CD4-positive, alpha-beta T cell (primary cell): ENCODE results near the gene KIF5A. TPM values are rescaled to one million over a fixed set of nuclear protein-coding genes. Genes with fewer than 3 reads are reported as not detected.

Experiments
- ATAC-seq: fragments of 200-7000 bp; cut with Tn5 transposase; one replicate; pipeline ENCODE4 v1.10.0; 2022; ENCODE audit warnings: mild to moderate bottlenecking; ENCODE audit not compliant: poor library complexity
- CTCF ChIA-PET: fragments of 350-600 bp; sonication (Branson Sonifier 250); formaldehyde crosslinking; loops from one replicate; lab custom pipeline; 2021; ENCODE audit warnings: antibody characterized with exemption, inconsistent platforms; lab: Charles Lee
- POLR2A ChIA-PET: fragments of 350-600 bp; sonication (Branson Sonifier 250); formaldehyde crosslinking; loops from one replicate; lab custom pipeline; 2021; ENCODE audit warnings: antibody characterized with exemption, inconsistent platforms; lab: Charles Lee
- DNase-seq, 14 experiments: peaks; one replicate each; pipeline ENCODE4 v3.0.0-alpha.2; 2013 to 2020; ENCODE audit warnings: mixed read lengths in 2 of 14
- H3K27ac ChIP-seq, 2 donors: one replicate each; pipeline versions ENCODE4 v1.5.1 to v1.7.0; 2013; ENCODE audit warnings: low read length in 2 of 2, low read depth in 1 of 2, mild to moderate bottlenecking in 1 of 2
- H3K27me3 ChIP-seq, 2 experiments: 1 replicate in 1 of 2; 2 replicates in 1 of 2; pipeline versions ENCODE4 v1.6.1 to v1.7.0; 2013; ENCODE audit warnings: low read length in 2 of 2, control low read depth in 1 of 2, mild to moderate bottlenecking in 1 of 2, moderate library complexity in 1 of 2; ENCODE audit not compliant: insufficient read depth in 2 of 2, control insufficient read depth in 1 of 2
- H3K36me3 ChIP-seq: one replicate; pipeline ENCODE4 v1.6.1; 2013; ENCODE audit warnings: low read length, control low read depth; ENCODE audit not compliant: insufficient read depth
- H3K4me1 ChIP-seq: one replicate; pipeline ENCODE4 v1.6.1; 2013; ENCODE audit warnings: low read length, control low read depth; ENCODE audit not compliant: insufficient read depth
- H3K4me3 ChIP-seq: one replicate; pipeline ENCODE4 v1.5.1; 2013; ENCODE audit warnings: mild to moderate bottlenecking, low read length, moderate library complexity
- H3K9me3 ChIP-seq, 2 experiments: 1 replicate in 1 of 2; 2 replicates in 1 of 2; pipeline versions ENCODE4 v1.6.1 to v1.7.0; 2013; ENCODE audit warnings: low read length in 2 of 2, mild to moderate bottlenecking in 2 of 2, control low read depth in 1 of 2, moderate library complexity in 1 of 2; ENCODE audit not compliant: control insufficient read depth in 1 of 2, insufficient read depth in 1 of 2
- H3K27ac Mint-ChIP-seq: one replicate; pipeline ENCODE4 v1.8.0; 2020; ENCODE audit warnings: mixed read lengths
- H3K27me3 Mint-ChIP-seq: one replicate; pipeline ENCODE4 v1.8.0; 2021; ENCODE audit warnings: mixed read lengths
- H3K36me3 Mint-ChIP-seq: one replicate; pipeline ENCODE4 v1.8.0; 2021; ENCODE audit warnings: low read depth, mixed read lengths
- H3K4me1 Mint-ChIP-seq: one replicate; pipeline ENCODE4 v1.8.0; 2021; ENCODE audit warnings: low read depth, mixed read lengths
- H3K4me3 Mint-ChIP-seq: one replicate; pipeline ENCODE4 v1.8.0; 2020; ENCODE audit warnings: mild to moderate bottlenecking, mixed read lengths
- H3K9me3 Mint-ChIP-seq: one replicate; pipeline ENCODE4 v1.8.0; 2020; ENCODE audit warnings: mixed read lengths
- CTCF ChIP-seq: fragments of 200-600 bp; IDR thresholded peaks from one replicate; pipeline ENCODE4 v1.8.0; 2022; ENCODE audit warnings: antibody characterized with exemption, mild to moderate bottlenecking
- intact Hi-C, 2 experiments: fragments of 100-400 bp; cut with DNase I in 1 of 2; cut with micrococcal nuclease in 1 of 2; formaldehyde crosslinking; loops; one replicate each; pipeline versions ENCODE4 v1.15.1 to v1.9.0; 2023 to 2025; cut with DNase I, micrococcal nuclease
- total RNA-seq, 174 experiments: library from RNA in 2 of 174; stranded (reverse) in 2 of 174; gene quantifications; one replicate each; pipeline ENCODE4 v1.2.3 and lab custom pipeline; 2021 to 2026

Gene KIF5A
- total RNA-seq, 2 experiments from 2014 or later = 0.39 to 0.47 TPM

DNA sequence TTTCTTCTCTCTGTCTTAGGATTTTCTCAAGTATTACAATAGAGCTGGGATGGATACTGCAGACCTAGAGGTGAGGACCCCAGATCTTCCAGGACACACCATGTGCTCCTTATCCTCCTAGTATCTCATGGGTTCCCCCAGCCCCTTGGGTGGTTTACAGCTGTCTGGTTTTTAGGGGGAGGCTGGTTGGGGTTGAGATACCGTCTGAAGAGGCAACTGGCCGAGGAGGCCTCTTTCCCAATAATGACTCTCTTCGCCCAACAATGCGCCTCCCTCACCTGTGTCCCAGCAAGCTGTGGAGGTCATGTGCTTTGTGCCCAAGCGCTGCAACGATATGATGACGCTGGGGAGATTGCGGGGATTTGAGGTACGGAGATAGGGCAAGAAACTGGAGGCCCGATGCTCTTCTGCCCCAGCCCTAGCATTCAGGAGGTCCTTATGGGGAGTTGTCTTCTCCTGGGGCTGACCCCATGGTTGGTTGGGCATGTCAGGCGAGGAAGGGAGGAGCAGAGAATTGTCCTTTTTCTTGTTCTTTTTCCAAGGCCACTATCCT is 65.2 kb downstream of the KIF5A start:
- DNase-seq = no peak
- H3K9me3 Mint-ChIP-seq = no peaks in the 10 kb centered on the region
- Histone ChIP-seq H3K4me3 (no peak overlapping the region), H3K27me3 (peaks cover 40 to 58% of the 10 kb centered on the region in 2 experiments), H3K36me3 (no peaks in the 10 kb centered on the region), H3K9me3 (peaks cover 0 to 3% of the 10 kb centered on the region in 2 experiments), H3K27ac (no peak overlapping the region), H3K4me1 (peaks cover 29% of the 10 kb centered on the region)
- peaks cover 26% of the 10 kb centered on the region for H3K4me1 Mint-ChIP-seq
- intact Hi-C loops = no loop called here
- H3K4me3 Mint-ChIP-seq = no peak overlapping the region
- H3K27me3 Mint-ChIP-seq = peaks cover 88% of the 10 kb centered on the region
- TF ChIP-seq CTCF = no peak
- no peak for ATAC-seq
- no peaks in the 10 kb centered on the region for H3K36me3 Mint-ChIP-seq
- H3K27ac Mint-ChIP-seq = no peak overlapping the region
- CTCF ChIA-PET = interaction anchor here (2.0 kb wide), 1 partner anchor 32 kb away, joined by 12 read pairs; no protein-coding TSS in a partner anchor
- POLR2A ChIA-PET = no interaction called here

DNA sequence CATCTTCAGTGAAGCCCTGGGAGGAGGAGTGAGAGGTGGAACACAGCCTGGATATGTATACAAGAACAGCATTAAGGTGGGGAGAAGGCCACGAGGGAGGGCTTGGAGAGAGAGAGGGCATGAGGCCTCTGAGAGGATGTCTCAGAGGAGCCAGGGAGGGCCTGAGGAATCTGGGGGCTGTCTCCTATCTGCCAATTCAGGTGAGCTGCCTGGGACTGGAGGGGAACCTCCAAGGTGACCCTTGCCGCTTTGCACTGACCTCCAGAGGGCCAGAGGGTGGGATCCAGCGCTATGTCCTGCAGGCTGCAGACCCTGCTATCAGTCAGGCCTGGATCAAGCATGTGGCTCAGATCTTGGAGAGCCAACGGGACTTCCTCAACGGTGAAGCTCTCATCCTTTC is 65.8 kb downstream of the KIF5A start:
- Mint-ChIP-seq H3K27ac (no peak overlapping the region), H3K9me3 (no peaks in the 10 kb centered on the region), H3K27me3 (peaks cover 89% of the 10 kb centered on the region), H3K4me3 (no peak overlapping the region), H3K4me1 (peaks cover 27% of the 10 kb centered on the region), H3K36me3 (no peaks in the 10 kb centered on the region)
- Histone ChIP-seq H3K4me1 (peaks cover 29% of the 10 kb centered on the region), H3K36me3 (no peaks in the 10 kb centered on the region), H3K27ac (no peak overlapping the region), H3K27me3 (peaks cover 46 to 65% of the 10 kb centered on the region in 2 experiments), H3K9me3 (peaks cover 0 to 6% of the 10 kb centered on the region in 2 experiments), H3K4me3 (no peak overlapping the region)
- TF ChIP-seq CTCF = no peak
- ATAC-seq (no peak), DNase-seq (no peak)
- ChIA-PET CTCF (interaction anchor here (2.0 kb wide), 1 partner anchor 32 kb away, joined by 12 read pairs; no protein-coding TSS in a partner anchor), POLR2A (no interaction called here)
- intact Hi-C loops = no loop called here

DNA sequence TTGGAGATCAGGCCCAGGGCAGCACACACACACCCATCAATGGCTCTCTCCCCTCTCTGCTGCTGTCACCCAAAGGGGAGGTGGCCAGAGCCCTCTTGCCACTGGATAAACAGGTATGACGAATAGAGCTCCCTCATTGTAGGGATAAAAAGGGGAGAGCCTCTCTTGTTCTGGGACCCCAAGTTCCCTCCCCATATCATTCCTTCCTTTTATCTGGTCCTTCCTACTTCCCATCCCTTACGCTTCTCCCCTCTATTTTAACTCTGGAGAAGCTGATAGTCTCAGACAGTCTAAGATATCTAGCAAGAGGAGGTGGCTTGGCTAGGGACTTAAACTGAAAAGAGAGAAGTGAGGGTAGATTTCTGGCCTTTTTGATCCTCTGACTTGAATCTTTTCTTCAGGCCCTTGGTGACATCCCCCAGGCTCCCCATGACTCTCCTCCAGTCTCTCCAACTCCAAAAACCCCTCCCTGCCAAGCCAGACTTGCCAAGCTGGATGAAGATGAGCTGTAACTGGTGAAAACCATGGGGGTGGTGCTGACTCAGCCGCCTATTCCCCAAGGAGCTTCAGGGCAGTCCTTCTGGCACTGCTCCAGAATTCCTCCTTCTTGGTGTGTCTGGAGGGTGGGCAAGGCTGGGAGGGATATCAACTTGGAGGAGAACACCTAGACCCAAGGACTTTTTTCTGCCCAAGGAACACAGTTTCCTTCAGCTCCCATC is 66.7 kb downstream of the KIF5A start:
- DNase-seq = no peak
- POLR2A ChIA-PET = no interaction called here
- CTCF ChIA-PET = interaction anchor here (2.0 kb wide), 1 partner anchor 33 kb away, joined by 12 read pairs; no protein-coding TSS in a partner anchor
- H3K36me3 Mint-ChIP-seq = no peaks in the 10 kb centered on the region
- Histone ChIP-seq H3K4me1 (peaks cover 29% of the 10 kb centered on the region), H3K36me3 (no peaks in the 10 kb centered on the region), H3K27me3 (peaks cover 55 to 74% of the 10 kb centered on the region in 2 experiments), H3K27ac (no peak overlapping the region), H3K4me3 (no peak overlapping the region), H3K9me3 (peaks cover 0 to 11% of the 10 kb centered on the region in 2 experiments)
- H3K27ac Mint-ChIP-seq = no peak overlapping the region
- ATAC-seq = no peak
- intact Hi-C loops = no loop called here
- peaks cover 96% of the 10 kb centered on the region for H3K27me3 Mint-ChIP-seq
- peak overlapping the region; percentile 11 for H3K4me3 Mint-ChIP-seq
- TF ChIP-seq CTCF = no peak
- H3K4me1 Mint-ChIP-seq = peaks cover 32% of the 10 kb centered on the region
- H3K9me3 Mint-ChIP-seq = no peaks in the 10 kb centered on the region
